Right lobe of liver (tissue), 4 donors: ENCODE measurements around the gene FCF1.

Experiments used
- POLR2A ChIP-seq: fragments of 450-650 bp; IDR thresholded peaks from one replicate; pipeline ENCODE4 v1.6.1; 2017; ENCODE audit warnings: antibody characterized with exemption, mild to moderate bottlenecking
- TF ChIP-seq, protein P1 (sequence below), 4 donors: fragments of 200-600 bp in 3 of 4; fragments of 450-650 bp in 1 of 4; IDR thresholded peaks; one replicate each; pipeline versions ENCODE4 v1.5.1 to v1.8.0; 2016 to 2022; ENCODE audit warnings: antibody characterized with exemption in 4 of 4, mild to moderate bottlenecking in 2 of 4
- donor health status: DM: no; HTN: no; CAD: no.
- donor health status: DM: no; HTN: no; CAD: no.
- donor health status: DM: no; HTN: yes; CAD: no.

DNA sequence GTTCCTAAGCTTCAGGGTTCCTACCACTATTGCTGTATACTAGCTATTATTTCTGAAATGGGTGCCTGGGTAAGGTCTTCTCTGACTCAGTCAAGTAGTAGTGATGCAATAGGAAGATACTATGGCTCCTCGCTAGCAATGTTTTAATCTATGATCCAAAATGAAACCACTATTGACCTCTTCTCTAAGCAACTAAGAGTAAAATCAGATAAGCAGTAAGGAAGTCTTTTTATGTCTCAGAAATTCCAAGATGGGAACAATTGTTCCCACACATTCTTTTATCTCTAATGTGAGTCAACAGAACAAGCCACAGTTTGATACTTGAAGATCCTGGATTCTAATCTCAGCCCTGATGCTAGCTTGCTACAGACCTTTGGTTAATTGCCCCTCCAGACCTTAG is 45.2 kb upstream of the FCF1 start:
- TF ChIP-seq, protein P1, sequence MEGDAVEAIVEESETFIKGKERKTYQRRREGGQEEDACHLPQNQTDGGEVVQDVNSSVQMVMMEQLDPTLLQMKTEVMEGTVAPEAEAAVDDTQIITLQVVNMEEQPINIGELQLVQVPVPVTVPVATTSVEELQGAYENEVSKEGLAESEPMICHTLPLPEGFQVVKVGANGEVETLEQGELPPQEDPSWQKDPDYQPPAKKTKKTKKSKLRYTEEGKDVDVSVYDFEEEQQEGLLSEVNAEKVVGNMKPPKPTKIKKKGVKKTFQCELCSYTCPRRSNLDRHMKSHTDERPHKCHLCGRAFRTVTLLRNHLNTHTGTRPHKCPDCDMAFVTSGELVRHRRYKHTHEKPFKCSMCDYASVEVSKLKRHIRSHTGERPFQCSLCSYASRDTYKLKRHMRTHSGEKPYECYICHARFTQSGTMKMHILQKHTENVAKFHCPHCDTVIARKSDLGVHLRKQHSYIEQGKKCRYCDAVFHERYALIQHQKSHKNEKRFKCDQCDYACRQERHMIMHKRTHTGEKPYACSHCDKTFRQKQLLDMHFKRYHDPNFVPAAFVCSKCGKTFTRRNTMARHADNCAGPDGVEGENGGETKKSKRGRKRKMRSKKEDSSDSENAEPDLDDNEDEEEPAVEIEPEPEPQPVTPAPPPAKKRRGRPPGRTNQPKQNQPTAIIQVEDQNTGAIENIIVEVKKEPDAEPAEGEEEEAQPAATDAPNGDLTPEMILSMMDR (IDR thresholded peaks at IDR 0.05) = no peak
- TF ChIP-seq POLR2A = no peak
